ENCODE measurements around the gene WSCD1.

- TF ChIP-seq POU6F1 (CRISPR knock-in tag; IDR thresholded peaks at IDR 0.05; ENCODE audit: borderline replicate concordance, low read depth): no peak
- no peak for TF ChIP-seq PATZ1 (CRISPR knock-in tag; IDR thresholded peaks at IDR 0.05; ENCODE audit: borderline replicate concordance)
- TF ChIP-seq ARNTL (CRISPR knock-in tag; IDR thresholded peaks at IDR 0.05; ENCODE audit: borderline replicate concordance, low read depth): no peak
- no peak for TF ChIP-seq PPARA (CRISPR knock-in tag; IDR thresholded peaks at IDR 0.05; ENCODE audit: borderline replicate concordance)
- TF ChIP-seq TCF4 (CRISPR knock-in tag; IDR thresholded peaks at IDR 0.05; ENCODE audit: borderline replicate concordance): no peak
- no peak for TF ChIP-seq ZNF70 (CRISPR knock-in tag; IDR thresholded peaks at IDR 0.05)
- TF ChIP-seq ZFP30 (CRISPR knock-in tag; IDR thresholded peaks at IDR 0.05): no peak
- no peak for TF ChIP-seq ZFP3 (CRISPR knock-in tag; IDR thresholded peaks at IDR 0.05)
- no peak for TF ChIP-seq CREB5 (CRISPR knock-in tag; IDR thresholded peaks at IDR 0.05; ENCODE audit: low read depth)
- no peak for TF ChIP-seq ZNF565 (CRISPR knock-in tag; conservative IDR thresholded peaks at IDR 0.05; ENCODE audit: low read depth)
- no peak for TF ChIP-seq GLIS3 (CRISPR knock-in tag; IDR thresholded peaks at IDR 0.05)
- TF ChIP-seq TSHZ2 (CRISPR knock-in tag; IDR thresholded peaks at IDR 0.05): no peak
Measured at GRCh38 chr17:6139447-6139832, 69.3 kb downstream of the WSCD1 start.
